ENCODE measurements around the gene MMP24. TPM values are rescaled to one million over a fixed set of nuclear protein-coding genes. Genes with fewer than 3 reads are reported as not detected.

The MMP24 gene
- total RNA-seq, 4 donors from 2014 or later: 0.32 to 4.5 (median 0.61) TPM

DNA sequence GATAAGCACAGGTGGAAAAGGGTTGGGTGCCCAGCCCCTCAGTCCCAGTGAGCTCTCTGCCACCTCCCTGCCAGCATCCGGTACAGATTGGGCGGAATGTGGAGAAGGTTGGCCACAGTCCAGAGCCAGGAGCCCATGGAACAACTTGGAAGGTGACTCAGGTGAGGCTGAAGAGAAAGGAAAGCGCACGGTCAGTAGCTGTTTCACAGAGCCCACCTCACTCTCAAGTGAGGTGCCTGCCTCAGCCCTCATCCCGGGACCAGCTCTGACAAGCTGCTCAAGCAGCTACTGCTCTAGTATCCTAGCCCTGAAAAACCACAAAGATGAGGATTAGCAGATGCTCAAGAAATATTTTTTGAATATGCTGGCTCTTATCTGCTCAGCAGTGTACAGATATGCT lies 52.5 kb downstream of the MMP24 start:
- in situ Hi-C loops (cut with MboI; ENCODE audit: low pct_ligation_motif_present in 1 of 4, low pct_unique_long_range_greater_than_20kb in 1 of 4, low sequenced_read_pairs in 3 of 4): no loop called here
- TF ChIP-seq EP300 (IDR thresholded peaks at IDR 0.05; ENCODE audit: low read depth) (no peak), POLR2A (IDR thresholded peaks at IDR 0.05) (no peak), POLR2AphosphoS5 (IDR thresholded peaks at IDR 0.05) (no peak)
- TF ChIP-seq, protein P1, sequence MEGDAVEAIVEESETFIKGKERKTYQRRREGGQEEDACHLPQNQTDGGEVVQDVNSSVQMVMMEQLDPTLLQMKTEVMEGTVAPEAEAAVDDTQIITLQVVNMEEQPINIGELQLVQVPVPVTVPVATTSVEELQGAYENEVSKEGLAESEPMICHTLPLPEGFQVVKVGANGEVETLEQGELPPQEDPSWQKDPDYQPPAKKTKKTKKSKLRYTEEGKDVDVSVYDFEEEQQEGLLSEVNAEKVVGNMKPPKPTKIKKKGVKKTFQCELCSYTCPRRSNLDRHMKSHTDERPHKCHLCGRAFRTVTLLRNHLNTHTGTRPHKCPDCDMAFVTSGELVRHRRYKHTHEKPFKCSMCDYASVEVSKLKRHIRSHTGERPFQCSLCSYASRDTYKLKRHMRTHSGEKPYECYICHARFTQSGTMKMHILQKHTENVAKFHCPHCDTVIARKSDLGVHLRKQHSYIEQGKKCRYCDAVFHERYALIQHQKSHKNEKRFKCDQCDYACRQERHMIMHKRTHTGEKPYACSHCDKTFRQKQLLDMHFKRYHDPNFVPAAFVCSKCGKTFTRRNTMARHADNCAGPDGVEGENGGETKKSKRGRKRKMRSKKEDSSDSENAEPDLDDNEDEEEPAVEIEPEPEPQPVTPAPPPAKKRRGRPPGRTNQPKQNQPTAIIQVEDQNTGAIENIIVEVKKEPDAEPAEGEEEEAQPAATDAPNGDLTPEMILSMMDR (IDR thresholded peaks at IDR 0.05): no peak
- H3K4me1 ChIP-seq: peaks cover 12 to 36% (median 32%) of the 10 kb centered on the region in 4 donors
- no peaks in the 10 kb centered on the region for H3K27me3 ChIP-seq
- H3K9me3 ChIP-seq: no peaks in the 10 kb centered on the region
- peaks cover 0 to 21% (median 0%) of the 10 kb centered on the region in 4 donors for H3K36me3 ChIP-seq
- DNase-seq: no peak
- H3K4me3 ChIP-seq: no peak overlapping the region
- peak overlapping the region; percentile 97 to 100 (median 97) for H3K27ac ChIP-seq
- WGBS, 2 donors (ENCODE audit: low coverage in 1 of 2): 86% methylated on average over 5 of the region's 5 CpGs; no CpG with 5 or more reads in 1 of the 2 donors
- intact Hi-C loops (cut with DNase I; ENCODE audit: low total_unique reads): loop anchor here (10.0 kb wide), 1 partner anchor 134 kb away; the partner anchor contains the start of gene EDEM2

DNA sequence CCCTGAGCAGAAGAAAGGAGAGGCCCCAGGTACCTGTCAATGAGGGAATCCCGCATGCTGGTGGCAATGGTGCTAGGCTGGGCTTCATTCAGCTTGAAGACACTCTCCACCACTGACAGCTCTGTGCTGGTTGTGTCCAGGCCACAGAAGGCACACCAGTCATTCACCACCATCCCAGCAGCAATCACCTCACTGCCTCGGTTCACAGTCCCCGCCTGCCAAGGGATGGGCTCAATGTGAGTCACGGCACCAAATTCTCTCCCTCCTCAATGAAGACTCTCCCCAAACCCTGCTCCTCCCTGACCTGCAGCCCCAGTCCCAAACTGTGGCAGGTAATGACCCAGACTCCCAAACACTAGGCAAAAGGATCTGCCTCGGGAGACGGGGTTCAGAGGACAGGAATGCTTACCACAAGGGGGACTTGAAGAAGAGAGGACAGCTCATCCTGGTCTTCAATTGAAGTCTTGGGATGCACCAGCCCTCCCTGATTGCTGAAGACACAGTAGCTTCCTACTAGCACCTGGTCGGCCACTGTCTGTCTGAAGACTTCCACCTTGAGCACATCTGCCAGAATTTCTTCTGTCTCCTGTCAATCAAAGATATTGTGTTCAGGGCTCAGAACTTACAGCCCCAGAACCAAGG lies 53.2 kb downstream of the MMP24 start:
- no peak for TF ChIP-seq POLR2A (IDR thresholded peaks at IDR 0.05)
- Histone ChIP-seq H3K27ac (no peak overlapping the region), H3K4me3 (no peak overlapping the region), H3K4me1 (peaks cover 12 to 36% (median 32%) of the 10 kb centered on the region in 4 donors), H3K36me3 (peaks cover 0 to 21% (median 0%) of the 10 kb centered on the region in 4 donors), H3K9me3 (no peaks in the 10 kb centered on the region), H3K27me3 (no peaks in the 10 kb centered on the region)
- intact Hi-C loops (cut with DNase I; ENCODE audit: low total_unique reads) (loop anchor here (10.0 kb wide), 1 partner anchor 135 kb away; the partner anchor contains the start of gene EDEM2), in situ Hi-C loops (cut with MboI; ENCODE audit: low pct_ligation_motif_present in 1 of 4, low pct_unique_long_range_greater_than_20kb in 1 of 4, low sequenced_read_pairs in 3 of 4) (no loop called here)
- no peak for DNase-seq
- whole genome bisulfite sequencing, 2 donors (ENCODE audit: low coverage in 1 of 2): 92 to 100% methylated on average over 2 to 7 of the region's 7 CpGs

DNA sequence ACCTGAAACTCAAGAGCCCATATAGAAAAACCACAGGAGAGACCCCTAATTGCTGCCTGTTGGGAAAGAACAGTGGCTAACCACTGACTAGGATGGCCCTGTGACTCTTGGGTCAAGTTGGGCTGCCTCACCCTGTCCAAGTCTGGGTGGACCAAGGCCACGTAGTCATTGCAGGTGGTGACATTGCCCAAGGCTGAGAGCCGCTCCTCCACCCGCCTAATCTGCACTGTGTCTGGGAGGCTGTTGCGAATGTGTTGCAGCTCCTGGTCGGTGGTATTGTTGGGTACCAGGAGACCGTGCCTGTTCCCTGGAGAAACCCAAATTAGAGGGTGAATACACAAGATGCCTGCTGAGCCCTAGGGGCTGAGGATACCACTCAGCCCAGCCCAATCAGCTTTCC lies 54.0 kb downstream of the MMP24 start:
- no peak overlapping the region for H3K27ac ChIP-seq
- no peak overlapping the region for H3K4me3 ChIP-seq
- H3K9me3 ChIP-seq: no peaks in the 10 kb centered on the region
- DNase-seq: no peak
- in situ Hi-C loops (cut with MboI; ENCODE audit: low pct_ligation_motif_present in 1 of 4, low pct_unique_long_range_greater_than_20kb in 1 of 4, low sequenced_read_pairs in 3 of 4): no loop called here
- H3K36me3 ChIP-seq: peaks cover 0 to 21% (median 0%) of the 10 kb centered on the region in 4 donors
- WGBS, 2 donors (ENCODE audit: low coverage in 1 of 2): 96% methylated on average over 6 of the region's 6 CpGs; no CpG with 5 or more reads in 1 of the 2 donors
- intact Hi-C loops (cut with DNase I; ENCODE audit: low total_unique reads): no loop called here
- peaks cover 18 to 43% (median 40%) of the 10 kb centered on the region in 4 donors for H3K4me1 ChIP-seq
- TF ChIP-seq POLR2A (IDR thresholded peaks at IDR 0.05) (no peak), EP300 (IDR thresholded peaks at IDR 0.05; ENCODE audit: low read depth) (no peak), POLR2AphosphoS5 (IDR thresholded peaks at IDR 0.05) (no peak)
- TF ChIP-seq, protein P1 (IDR thresholded peaks at IDR 0.05): no peak
- no peaks in the 10 kb centered on the region for H3K27me3 ChIP-seq

DNA sequence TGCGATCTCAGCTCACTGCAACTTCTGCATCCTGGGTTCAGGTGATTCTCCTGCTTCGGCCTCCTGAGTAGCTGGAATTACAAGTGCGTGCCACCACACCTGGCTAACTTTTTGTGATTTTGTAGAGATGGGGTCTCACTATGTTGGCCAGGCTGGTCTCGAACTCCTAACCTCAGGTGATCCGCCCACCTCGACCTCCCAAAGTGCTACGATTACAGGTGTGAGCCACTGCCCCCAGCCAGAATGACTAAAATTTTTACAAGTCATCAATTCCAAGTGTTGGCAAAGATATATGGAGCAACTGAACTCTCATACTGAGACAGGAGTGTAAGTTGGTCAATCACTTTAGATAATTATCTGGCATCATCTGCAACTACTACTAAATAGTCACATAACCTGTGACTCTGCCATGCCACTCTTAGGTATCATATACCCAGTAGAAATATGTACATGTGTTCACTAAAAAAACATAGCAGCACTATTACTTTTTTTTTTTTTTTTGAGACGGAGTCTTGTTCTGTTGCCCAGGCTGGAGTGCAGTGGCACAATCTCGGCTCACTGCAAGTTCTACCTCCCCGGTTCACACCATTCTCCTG lies 55.1 kb downstream of the MMP24 start:
- TF ChIP-seq POLR2A (IDR thresholded peaks at IDR 0.05) (no peak), EP300 (IDR thresholded peaks at IDR 0.05; ENCODE audit: low read depth) (no peak), POLR2AphosphoS5 (IDR thresholded peaks at IDR 0.05) (no peak)
- TF ChIP-seq, protein P1 (IDR thresholded peaks at IDR 0.05): no peak
- Histone ChIP-seq H3K27me3 (no peaks in the 10 kb centered on the region), H3K4me3 (no peak overlapping the region), H3K4me1 (peaks cover 15 to 42% (median 33%) of the 10 kb centered on the region in 4 donors), H3K9me3 (no peaks in the 10 kb centered on the region), H3K27ac (no peak overlapping the region), H3K36me3 (peaks cover 0 to 21% (median 0%) of the 10 kb centered on the region in 4 donors)
- 95 to 97% methylated on average over 4 to 10 of the region's 10 CpGs for WGBS, 2 donors (ENCODE audit: low coverage in 1 of 2)
- intact Hi-C loops (cut with DNase I; ENCODE audit: low total_unique reads) (no loop called here), in situ Hi-C loops (cut with MboI; ENCODE audit: low pct_ligation_motif_present in 1 of 4, low pct_unique_long_range_greater_than_20kb in 1 of 4, low sequenced_read_pairs in 3 of 4) (no loop called here)
- no peak for DNase-seq
